Measurements from ENCODE around the gene POLR2L.

DNA sequence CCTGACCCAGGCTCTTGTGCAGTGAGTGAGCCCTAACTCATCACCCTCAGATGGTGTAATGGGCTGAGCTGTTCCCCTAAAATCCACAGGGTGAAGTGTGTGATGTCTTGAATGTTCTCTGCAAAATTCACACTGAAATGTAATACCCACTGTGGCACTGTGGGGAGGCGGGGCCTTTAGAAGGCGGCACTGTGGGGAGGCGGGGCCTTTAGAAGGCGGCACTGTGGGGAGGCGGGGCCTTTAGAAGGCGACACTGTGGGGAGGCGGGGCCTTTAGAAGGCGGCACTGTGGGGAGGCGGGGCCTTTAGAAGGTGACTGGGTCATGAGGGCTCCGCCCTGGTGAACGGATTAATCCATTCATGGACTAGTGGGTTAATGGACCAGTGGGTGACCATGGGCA lies 35.2 kb upstream of the POLR2L start:
- TF ChIP-seq, protein P1, sequence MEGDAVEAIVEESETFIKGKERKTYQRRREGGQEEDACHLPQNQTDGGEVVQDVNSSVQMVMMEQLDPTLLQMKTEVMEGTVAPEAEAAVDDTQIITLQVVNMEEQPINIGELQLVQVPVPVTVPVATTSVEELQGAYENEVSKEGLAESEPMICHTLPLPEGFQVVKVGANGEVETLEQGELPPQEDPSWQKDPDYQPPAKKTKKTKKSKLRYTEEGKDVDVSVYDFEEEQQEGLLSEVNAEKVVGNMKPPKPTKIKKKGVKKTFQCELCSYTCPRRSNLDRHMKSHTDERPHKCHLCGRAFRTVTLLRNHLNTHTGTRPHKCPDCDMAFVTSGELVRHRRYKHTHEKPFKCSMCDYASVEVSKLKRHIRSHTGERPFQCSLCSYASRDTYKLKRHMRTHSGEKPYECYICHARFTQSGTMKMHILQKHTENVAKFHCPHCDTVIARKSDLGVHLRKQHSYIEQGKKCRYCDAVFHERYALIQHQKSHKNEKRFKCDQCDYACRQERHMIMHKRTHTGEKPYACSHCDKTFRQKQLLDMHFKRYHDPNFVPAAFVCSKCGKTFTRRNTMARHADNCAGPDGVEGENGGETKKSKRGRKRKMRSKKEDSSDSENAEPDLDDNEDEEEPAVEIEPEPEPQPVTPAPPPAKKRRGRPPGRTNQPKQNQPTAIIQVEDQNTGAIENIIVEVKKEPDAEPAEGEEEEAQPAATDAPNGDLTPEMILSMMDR (IDR thresholded peaks at IDR 0.05): no peak
- TF ChIP-seq POLR2A (IDR thresholded peaks at IDR 0.05): no peak

Measured in uterus (tissue), 2 donors.